HG03439 (cell line): ENCODE results near the gene DYNLL1.

Source experiments
- ATAC-seq: cut with Tn5 transposase; IDR thresholded peaks from one replicate; pipeline ENCODE4 v1.9.1; 2021; ENCODE audit warnings: mild to moderate bottlenecking, moderate library complexity; ENCODE audit not compliant: unreplicated experiment

The DYNLL1 gene

DNA sequence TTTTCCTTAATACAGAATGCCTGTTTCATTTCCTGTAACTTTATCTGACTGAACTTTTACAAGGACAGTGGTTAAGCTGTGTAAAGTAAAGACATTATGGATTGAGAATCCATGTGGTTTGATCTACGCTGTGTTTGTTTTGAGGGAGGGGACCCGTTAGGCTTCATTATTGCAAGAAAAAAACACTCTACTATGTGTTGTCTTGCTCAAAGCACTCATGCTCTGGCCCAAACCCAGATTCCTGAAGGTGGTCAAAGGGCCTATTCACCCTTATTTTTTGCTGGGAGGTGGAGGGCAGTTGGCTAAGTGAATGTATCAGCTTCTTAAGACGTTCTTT is 50.1 kb downstream of the DYNLL1 start:
- ATAC-seq: no peak
